GM21786 (cell line): Measurements from ENCODE around the gene ADRM1.

Experiments
- ATAC-seq: cut with Tn5 transposase; IDR thresholded peaks from one replicate; pipeline ENCODE4 v1.9.1; 2021; ENCODE audit not compliant: unreplicated experiment

ADRM1 gene

DNA sequence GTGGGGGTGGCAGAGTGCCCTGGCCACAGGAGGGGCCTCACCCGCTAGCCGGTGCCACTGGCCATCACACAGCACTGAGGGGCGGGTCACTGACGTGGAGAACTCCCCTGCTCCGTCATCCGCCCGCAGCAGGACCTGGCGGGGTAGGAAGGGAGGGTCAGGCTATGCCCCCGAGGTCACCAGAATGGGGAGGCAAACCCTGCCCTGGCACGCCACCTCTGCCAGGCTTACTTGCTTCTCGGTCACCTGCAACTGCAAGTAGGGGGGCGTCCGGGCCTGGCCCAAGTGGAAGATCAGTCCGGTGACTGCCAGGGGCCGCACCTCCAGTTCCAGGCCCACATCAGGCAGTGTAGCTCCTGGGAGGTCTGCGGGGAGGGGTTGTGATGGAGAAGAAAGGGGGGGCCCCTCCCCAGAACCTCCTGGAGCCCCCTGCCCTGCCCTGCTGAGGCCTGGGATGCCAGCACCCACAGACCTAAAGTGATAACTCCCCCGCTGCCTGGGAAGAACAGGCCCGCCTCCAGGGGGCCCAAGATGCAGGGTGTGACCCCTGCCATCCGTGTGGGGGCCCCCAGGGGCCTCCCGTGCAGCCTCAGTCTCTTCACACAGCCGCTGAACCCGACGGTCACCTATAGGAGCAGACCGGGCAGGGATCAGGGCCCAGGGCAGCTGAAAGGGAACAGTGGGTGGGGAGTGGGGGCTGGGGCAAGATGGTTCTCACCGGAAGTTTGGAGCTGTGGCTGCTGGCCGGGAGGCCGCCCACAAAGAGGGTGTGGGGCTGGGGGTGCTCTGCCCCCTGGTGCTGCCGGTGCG lies 7.4 kb downstream of the ADRM1 start:
- no peak for ATAC-seq

DNA sequence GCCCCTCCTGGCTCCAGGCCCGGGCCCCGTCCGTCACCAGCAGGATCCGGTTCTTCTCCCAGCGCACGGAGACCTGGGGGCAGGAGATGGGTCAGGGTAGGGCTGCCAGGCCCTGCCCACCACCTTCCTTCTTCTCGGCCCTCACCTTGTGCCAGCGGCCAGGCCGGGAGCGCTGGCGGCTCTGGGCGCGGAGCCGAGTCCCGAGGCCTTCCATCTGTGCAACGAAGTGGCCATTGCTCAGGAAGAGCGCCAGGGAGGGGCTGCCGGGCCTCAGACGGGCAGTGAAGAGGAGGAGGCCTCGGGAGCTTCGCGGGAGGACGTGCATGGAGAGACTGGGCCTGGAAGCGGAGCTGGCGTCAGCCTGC lies 7.9 kb downstream of the ADRM1 start:
- ATAC-seq: no peak

DNA sequence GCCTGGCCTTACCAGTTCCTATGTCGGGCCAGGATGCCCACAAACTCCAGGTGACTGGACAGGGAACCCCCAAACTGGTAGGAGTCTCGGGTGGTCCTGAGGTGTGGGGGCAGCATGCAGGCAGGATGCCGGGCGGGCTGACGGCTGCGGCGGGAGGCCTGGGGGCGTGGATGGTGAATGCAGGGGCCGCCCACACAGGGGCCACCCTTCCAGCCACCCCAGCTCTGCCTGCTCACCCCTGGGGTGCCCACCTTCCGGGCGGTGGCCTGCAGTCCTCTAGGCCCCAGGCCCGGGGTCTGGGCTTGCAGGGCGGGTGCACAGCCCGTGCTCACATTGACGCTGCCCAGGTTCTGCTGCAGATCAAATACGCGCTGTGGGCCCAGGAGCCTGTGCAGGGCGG lies 8.4 kb downstream of the ADRM1 start:
- ATAC-seq: no peak

DNA sequence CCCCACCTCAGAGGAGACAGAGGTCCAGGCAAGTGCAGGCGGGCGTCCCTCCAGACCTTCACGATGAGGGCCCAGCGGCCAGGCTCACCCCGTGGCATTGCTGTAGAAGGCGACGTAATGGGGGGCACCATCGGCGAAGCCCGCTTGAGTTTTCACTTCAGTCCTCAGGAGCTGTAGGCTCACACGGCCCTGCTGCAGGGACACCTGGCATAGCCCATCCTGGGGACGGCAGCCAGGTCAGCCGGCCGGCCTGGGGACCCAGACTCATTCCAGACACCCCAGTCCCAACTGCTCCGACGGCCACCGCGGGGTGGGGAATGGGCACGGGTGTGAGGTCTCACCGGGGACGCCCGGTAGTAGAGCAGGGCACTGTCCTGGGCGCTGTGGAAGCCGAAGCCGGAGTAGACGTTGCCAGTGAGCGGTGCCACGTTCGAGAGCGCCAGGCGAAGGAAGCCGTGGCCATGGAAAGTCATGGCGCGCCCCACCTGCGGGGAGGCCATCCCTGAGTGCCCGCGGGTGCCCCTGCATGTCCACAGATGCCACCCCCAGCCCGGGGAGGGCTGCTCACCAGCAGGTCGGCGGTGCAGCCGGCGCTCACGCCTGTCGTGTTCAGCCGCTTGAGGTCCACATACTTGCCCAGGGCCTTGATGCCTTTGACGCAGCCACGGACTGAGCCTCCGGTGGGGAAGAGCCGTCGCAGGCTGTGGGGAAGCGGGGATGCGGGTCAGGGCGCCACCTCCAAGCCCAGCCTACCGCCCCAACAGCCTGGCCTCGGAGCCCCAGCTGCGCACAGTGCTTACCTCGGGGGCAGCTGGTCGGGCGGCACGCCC lies 9.2 kb downstream of the ADRM1 start:
- no peak for ATAC-seq

DNA sequence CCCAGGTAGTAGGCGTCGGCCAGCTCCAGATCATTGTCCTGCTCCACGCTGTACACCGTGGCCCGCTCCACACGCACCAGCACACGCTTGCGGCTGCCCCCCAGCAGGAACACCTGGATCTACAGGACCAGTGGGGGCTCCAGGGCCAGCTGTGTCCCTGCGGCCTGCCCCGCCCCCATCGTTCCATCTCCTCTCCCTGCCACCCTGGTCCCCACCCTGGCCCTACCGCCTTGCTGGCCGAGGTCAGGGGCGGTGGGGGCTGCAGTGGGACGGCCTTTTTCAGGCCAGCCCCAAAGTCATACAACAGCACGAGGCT lies 9.8 kb downstream of the ADRM1 start:
- ATAC-seq: no peak

DNA sequence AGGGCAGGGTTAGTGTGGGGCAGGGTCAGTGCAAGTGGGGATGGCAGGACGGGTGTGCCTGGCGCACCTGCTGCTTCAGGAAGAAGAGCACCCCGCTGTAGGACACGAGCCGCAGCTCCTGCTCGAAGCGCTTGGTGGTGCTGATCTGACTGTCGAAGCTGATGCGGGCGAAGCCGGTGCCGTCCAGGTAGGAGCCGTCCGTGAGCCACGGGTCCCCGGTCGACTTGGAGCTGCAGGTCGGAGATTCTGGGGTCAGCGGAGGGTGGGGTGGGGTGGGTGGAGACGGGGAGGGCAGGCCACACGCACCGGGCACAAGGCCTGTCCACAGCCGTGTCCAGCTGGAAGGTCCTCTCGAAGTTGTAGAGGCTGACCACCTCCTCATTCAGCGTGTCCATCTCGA lies 10.2 kb downstream of the ADRM1 start:
- no peak for ATAC-seq

DNA sequence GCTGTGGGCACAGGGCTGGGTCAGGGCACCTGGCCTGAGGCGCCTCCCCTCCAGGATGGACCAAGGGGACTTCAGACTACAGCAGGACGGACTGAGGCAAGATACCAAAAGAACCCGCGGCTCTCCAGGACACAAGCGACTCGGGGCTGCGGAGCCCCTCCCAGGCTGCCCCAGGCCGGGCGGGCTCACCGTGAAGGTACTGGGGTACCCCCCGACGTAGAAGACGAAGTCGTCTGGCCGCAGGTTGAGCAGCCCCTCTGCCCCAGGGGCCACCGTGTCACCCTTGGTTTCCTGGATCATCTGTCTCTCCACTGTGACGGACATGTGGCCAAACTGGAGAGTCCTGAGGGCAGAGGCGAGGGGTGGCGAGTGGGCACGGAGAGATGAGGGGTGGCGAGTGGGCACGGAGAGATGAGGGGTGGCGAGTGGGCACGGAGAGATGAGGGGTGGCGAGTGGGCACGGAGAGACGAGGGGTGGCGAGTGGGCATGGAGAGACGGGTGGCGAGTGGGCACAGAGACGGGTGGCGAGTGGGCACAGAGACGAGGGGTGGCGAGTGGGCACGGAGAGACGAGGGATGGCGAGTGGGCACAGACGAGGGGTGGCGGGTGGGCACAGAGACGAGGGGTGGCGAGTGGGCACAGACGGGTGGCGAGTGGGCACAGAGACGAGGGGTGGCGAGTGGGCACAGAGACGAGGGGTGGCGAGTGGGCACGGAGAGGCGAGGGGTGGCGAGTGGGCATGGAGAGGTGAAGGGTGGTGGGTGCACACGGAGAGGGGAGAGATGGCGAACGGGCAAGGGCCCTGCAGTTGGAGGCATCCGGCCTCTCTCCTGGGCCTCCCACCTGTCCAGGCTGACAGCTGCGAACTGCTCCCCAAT lies 10.9 kb downstream of the ADRM1 start:
- no peak for ATAC-seq

DNA sequence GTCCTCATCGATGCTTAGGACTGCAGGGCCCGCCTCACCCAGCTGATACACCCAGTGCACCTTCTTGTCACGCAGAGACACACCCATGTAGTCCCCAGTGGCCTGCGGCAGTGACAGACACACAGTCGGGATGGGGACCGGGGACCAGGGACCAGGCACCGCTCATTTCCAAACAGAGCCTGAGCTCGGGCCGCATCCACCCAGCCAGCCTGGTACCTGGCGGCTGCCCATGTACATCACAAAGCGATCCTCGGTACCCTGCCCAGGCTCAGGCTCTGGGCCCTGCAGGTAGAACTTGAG lies 11.5 kb downstream of the ADRM1 start:
- no peak for ATAC-seq

DNA sequence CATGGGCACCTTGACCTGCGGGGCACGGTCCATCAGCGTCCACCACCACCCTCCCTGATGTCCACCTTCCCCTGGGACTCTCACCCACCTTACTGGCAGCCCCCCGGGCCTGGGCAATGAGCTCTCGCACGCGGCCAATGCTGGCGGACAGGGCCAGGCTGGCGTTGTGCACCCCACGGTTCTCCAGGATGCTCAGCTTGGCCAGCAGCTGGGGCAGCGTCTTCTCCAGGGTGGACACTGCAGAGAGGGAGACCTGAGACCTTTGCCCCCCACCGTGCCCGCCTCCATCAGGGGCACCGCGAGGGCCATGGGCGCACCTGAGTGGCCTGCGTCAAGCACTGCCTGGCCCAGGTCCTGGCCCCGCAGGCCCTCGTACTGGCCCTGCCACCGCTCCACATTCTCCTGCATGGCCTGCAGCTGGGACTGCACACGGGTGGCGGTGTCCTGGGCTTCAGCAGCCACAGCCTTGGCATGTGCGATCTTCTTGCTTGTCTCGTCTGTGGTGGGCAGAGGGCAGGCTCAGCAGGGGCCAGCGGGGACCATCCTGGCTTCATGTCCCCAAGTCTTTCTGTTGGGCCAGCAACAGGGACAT lies 12.0 kb downstream of the ADRM1 start:
- no peak for ATAC-seq

DNA sequence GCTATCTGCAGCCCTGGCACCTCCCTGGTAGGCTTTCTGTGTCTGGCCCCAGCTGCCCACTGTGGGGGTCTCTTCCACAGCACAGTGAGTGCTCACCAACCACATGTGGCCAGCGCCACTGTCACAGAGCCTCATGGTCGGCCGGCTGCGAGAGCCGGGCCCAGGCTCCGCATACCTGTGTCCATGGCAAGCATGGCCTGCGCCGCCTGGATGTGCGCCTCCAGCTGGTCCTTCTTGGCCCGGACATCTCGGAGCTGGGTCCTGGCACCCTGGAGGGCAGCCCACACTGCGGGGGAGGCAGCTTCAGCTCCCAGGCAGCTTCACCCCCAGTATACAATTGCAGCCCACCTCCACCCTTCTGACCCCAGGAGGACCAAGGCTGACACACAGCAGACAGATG lies 13.0 kb downstream of the ADRM1 start:
- ATAC-seq: no peak

DNA sequence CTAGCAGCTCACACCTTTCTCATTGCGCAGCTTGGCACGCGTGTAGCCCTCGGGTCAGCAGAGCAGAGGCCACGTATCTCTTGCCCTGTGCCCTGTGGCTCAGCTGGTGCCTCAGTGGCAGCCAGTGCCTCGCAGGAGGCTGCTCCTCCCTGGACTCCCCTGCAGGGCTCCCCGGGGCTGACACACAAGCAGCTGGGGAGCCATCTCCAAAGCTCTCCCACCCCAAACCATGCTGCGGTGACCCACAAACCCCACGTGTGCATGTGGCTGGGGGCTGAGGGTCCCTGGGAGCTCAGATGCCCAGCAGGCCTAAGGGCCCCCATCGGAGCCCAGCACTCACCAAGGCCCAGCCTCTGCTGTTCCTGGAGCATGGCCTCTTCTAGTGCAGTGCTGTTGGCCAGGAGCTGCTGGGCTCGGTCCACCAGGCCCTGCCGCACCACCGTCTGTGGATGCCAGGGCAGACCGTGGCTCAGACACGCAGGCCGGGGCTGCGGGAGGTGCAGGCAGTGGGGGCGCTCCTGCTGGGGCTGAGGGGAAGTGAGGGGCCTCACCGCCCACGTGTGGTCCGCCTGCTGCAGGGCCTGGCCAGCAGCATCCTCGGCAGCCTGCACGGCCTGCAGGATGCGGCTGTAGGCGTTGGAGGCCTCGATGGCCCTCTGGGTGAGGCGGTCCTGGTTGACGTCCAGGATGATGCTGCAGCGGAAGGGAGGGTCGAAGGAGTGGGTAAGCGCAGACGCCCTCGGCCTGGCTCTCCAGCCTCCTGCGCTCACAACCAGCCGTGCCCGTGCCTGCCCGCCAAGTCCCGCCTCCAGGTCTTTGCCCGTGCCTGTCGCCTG lies 13.8 kb downstream of the ADRM1 start:
- ATAC-seq: no peak

DNA sequence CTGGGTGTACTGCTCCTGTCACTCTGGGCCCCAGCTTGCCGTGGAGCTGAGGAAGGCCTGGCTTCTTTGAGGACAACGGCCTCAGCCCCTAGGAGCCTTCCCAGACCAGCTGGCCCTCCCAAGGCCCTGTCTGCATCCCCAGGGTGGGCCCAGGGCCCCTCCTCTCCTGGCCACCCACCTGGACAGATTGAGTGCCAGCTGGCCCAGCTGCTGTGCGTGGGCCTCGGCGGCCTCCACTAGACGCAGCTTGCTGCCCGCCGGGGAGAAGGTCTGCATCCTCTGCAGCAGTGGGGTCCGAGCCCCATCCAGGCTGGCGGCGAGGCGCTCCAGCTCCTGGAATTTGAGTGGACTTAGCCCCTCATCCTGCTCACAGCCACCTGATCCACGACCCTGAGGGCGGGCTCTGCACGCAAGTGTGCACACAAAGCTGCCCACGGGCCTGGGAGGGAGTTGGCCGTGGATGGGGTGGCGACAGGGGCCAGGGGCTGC lies 14.4 kb downstream of the ADRM1 start:
- ATAC-seq: no peak

DNA sequence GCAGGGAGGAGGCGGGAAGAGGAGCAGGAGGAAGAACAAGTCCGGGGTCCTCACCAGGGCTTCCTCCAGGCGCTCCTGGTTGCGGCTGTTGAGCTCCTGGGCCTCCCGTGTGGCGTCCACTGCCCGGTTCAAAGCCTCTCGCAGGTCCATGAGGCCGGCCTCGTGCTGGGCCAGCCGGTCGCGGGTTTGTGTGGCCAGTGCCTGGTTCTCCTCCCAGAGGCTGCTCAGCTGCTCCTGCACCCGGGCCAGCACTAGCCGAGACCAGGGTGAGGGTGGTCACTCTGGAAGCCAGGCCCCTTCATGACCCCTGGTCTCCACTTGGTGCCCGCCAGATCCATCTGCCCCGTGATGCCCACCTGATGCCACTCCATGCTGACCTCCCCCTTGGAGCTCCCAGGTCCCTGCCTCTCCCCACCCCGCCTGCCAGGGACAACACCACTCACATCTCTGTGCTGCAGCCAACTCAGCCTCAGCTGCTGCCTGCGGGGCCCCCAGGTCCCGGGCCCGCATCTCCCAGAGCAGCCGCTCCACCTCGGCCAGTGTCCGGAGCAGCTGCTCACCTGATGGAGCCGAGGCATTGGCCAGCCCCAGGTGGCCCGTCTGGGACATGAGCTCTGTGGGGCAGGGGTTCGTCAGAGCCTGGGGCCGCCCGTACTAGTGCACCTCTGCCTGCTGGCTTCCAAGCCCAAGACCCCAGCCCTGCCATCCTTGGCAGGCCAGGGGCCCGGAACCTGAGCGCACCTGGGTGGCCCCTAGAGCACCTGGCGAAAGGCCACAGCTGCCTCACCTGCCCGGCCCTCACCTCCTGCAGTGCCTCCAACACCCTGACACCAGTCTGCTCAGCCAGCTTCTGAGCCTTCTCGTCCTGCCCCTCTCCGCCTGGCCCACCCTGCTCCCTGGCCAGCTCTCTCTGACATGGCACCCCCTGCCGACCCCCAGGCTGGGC lies 15.9 kb downstream of the ADRM1 start:
- ATAC-seq: no peak

DNA sequence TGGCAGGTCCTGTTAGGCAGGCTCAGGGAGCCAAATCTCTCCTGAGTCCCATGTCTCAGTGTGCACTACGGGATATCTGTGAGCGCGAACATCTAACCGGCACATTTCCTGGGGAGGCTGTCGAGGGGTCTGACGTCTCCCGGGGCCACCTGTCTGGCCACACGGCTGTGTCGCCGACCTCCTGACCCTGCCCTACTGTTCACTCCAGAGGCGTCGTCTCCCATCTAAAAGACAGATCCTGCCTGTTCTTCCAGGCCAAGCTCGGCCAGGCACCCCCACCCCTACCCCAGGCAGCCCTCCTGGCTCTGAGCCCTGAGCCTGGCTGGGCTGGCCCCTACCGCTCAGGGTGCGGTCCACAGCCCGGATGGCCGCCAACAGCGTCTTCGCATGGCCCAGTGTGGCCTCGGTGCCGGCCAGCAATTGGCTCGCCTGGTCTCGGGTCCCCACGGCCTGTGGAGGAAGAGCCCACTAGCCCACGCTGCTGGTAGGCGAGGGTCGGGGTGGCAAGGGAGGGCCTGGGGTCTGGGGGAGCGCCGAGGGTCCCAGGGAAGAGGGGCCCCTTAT lies 16.6 kb downstream of the ADRM1 start:
- ATAC-seq: no peak

DNA sequence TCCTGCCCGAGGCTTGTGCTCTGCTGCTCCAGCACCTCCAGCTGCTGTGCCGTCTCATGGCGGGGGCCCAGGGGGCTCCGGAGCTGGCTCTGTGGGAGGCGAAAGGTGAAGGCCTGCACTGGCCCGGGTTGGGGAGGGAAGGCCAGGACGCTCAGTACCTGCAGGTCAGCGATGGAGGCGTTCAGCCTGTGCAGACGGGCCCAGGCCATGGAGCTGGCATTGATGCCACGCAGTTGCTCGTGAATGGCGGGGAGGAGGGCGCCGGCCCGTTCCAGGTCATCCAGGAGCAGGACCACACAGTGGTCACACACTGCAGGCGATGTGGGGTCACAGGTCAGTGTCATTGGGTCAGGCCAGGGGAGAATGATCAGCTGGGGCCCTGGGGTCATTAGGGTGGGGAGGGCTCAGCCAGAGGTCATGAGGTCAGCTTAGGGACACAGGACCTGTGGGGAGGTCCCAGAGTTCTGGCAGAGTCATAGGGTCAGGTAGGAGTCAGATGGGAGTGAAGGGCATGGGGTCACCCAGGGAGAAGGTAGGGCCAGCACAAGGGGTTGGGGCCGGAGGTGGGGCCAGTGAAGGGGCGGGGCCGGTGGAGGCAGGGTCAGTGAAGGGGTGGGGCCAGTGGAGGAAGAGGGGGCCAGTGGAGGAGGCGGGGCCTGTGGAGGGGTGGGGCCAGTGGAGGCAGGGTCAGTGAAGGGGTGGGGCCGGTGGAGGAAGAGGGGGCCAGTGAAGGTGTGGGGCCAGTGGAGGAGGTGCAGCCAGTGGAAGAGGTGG lies 18.0 kb downstream of the ADRM1 start:
- ATAC-seq: no peak

DNA sequence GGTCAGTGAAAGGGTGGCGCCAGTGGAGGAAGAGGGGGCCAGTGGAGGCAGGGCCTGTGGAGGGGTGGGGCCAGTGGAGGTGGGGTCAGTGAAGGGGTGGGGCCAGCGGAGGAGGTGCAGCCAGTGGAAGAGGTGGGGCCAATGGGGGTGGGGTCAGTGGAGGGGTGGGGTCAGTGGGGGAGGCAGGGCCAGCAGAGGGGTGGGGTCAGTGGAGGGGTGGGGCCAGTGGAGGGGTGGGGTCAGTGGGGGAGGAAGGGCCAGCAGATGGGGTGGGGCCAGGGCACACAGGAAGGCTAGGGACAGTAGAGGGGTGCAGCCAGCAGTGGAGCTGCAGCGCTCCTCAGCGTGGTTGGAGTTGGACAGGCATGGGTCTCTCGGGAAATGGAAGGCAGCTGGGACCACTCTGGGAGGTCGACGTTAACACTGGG lies 18.7 kb downstream of the ADRM1 start:
- ATAC-seq: no peak

DNA sequence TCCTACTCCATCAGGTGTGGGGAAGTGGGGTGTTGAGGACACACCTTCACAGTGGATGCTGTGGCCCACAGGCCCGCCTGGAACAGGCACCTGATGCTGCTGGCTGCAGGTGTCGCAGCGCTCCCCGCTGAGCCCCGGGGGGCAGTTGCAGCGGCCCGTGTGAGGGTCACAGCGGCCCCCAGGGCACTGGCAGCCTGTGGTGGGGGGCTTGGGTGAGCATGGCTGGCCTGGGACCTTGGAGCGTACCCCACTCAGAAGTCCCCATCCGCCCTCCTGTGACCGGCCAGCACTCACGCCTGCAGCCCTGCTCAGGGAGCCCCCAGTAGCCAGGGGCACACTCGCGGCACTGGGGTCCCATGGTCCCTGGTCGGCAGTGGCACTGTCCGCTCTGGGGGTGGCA lies 19.2 kb downstream of the ADRM1 start:
- no peak for ATAC-seq

DNA sequence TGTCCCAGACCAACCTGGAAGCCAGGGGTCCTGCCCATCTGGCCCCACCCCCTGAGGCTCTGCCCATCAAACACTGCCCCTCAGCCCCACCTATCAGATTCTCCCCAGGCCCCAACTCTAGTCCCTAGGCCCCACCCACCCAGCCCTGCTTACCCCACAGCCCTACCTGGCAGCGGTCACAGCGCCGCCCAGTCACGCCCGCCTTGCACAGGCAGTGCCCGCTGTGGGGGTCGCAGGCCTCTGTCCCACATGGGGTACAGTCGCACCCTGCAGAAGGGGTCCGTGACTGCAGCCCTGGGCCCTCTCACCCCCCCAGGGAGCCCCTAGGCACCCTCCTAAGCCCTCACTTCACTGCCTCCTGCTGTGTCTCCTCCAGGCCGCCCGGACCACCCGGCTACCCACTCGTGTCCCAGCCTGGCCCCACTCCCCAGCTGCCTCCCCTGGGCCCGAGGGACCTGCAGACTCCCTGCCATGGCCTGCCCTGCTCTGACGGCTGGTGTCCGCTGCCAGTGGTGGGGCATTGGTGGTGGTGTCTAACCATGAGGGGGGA lies 19.8 kb downstream of the ADRM1 start:
- ATAC-seq: no peak
